GM21515 (cell line): Measurements from ENCODE around the gene SLC22A1.
"Not testable (repeated sequence)": the region's sequence is repeated elsewhere in the genome, so short reads cannot be mapped to it uniquely, and the experiment has no call there.

Source experiments
- ATAC-seq: cut with Tn5 transposase; IDR thresholded peaks from one replicate; pipeline ENCODE4 v1.9.1; 2021; ENCODE audit not compliant: unreplicated experiment

Gene SLC22A1

DNA sequence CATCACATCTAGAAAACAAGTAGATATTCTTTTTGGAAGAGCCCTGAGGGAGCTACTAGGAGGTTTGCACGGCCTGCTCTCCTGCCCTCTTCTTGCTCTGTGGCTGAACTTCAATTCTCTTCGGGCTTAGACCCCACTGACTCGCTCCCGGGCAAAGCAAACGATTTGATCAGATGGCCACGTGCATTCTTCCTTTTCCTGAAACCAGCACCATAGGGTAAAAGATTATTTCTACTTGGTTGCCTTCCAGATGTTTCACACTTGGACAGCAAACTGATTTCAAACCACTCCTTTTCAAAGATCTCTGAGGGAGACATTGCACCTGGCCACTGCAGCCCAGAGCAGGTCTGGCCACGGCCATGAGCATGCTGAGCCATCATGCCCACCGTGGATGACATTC lies at the start of gene SLC22A1:
Gene SLC22A1, plus strand, starts transcription at position 258 of the 400 bp plus-strand sequence. Its CDS starts 121 bp downstream, at position 379.
- no peak for ATAC-seq

- ATAC-seq: no peak
Measured at GRCh38 chr6:160073272-160073671, 48.3 kb upstream of the SLC22A1 start.

DNA sequence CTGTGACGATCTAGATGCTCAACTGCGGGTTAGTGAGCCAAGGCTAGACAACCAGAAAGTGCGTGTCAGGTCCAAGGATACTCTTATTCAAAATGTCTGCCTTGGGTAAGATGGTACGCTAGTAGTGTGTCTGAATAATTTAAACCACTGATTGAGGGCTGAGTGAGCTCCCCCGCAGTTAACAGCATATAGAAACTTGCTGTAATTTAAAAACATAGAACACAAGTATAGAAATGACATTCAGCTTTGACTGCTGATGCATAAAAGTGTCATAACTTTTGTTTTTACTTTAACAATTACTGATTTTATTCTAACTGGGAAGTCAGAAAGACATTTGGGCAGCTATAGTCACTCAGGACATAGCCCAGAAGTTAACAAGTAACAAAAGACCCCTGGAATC lies 45.6 kb upstream of the SLC22A1 start:
- no peak for ATAC-seq

DNA sequence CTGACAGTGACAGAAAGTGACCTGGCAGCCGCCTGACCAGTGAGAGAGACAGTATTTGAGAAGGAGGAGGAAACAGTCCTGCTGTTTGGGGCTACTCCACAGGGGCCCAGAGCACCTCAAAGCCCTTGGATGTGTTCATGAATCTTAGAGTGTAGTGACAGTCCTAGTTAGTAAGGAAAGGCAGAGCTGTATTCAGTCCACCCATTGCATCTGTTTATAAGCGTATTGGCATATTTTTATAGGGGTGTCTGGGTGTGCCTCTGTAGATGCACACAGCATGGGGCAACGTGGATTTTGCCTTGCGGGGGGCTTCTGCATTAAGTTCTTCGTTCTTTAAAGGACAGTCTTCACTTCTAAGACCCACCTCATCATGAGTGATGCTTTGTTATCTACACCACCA lies 44.6 kb upstream of the SLC22A1 start:
- ATAC-seq: no peak

DNA sequence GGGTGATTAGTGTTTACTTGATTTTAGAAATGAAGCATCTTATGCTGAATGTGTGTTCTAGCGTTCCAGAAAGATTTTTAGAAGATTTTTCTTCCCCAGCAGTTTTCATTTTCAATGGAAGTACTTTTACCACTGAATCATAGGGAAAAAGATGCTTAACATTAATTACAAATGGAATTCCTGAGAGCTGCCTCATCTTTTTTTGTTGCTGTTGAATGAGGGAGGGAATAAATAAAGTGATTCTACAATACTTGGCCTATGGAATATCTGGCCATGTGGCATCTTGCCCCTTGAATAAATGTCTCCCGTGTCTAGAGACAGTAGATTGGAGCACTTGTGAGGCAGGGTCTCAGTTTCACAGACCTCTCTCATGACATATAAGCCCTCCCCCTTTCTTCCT lies 44.1 kb upstream of the SLC22A1 start:
- no peak for ATAC-seq

GRCh38 chr6:160078883-160079685 lies 42.5 kb upstream of the SLC22A1 start:
- no peak for ATAC-seq

GRCh38 chr6:160079686-160080043 lies 42.0 kb upstream of the SLC22A1 start:
- ATAC-seq: no peak

GRCh38 chr6:160080097-160080496 lies 41.5 kb upstream of the SLC22A1 start:
- no peak for ATAC-seq

DNA sequence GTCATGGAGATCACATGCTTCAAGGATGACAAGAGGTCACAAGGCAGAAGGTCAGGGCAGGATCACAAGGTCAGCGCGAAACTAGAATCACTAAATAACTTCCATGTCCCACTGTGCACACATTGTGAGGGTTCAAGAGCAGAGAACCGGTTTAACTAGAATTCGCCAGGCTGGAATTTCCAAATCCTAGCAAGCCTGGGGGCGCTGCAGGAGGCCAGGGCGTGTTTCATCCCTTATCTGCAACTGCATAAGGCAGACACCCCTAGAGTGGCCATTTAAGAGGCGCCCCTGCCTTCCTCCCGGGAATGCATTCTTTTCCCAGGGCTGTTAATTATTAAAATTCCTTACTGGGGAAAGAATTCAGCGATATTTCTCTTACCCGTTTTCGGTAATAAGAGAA lies 40.2 kb upstream of the SLC22A1 start:
- no peak for ATAC-seq

- no peak for ATAC-seq
Measured at GRCh38 chr6:160082627-160083026, 39.0 kb upstream of the SLC22A1 start.

DNA sequence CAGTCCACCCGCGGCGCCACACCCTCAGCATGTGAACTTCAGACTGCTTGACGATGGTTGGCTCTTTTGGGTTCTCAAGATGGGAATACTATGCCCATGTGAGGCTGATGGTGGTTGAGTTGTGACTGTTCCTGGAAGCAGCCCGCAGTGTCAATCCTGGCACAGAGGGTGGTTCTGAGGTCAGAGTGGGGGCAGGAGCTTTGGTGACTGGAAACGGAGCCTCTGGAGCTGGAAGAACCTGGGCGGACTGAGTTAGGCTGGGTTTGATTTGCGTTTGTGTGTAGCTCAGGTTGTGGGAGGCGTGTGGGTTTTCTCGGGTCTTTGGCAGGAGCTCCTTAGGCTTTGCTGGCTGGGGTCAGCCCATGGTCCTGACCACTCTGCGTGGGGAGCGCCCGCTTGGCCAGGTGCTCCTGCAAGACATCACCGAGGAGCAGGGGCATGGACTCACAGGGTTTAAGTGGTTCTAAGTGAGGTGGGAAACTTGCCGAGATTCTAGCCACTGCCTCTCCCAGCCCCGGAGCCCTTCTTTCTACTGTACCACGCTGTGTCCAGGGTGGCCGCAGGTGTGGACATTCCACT lies 37.3 kb upstream of the SLC22A1 start:
- no peak for ATAC-seq

DNA sequence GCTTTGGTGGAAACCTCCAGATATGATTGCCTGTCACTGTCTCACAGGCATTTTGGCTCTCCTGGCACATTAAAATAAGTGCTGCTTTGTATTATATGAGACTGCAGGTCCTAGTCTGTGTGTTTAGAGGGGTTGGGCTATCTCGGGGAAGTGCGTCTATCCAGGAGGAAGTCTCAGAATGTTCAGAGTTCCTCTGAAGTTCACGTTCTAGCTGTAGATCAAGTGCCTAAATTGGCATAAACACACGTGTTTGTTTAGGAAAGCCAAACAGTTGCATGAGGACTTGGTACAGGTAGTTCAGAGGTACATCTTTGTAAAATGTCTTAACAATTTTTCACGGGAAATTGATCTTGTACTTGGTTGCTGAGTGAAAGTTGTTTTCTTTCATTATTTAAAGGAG lies 36.4 kb upstream of the SLC22A1 start:
- no peak for ATAC-seq

DNA sequence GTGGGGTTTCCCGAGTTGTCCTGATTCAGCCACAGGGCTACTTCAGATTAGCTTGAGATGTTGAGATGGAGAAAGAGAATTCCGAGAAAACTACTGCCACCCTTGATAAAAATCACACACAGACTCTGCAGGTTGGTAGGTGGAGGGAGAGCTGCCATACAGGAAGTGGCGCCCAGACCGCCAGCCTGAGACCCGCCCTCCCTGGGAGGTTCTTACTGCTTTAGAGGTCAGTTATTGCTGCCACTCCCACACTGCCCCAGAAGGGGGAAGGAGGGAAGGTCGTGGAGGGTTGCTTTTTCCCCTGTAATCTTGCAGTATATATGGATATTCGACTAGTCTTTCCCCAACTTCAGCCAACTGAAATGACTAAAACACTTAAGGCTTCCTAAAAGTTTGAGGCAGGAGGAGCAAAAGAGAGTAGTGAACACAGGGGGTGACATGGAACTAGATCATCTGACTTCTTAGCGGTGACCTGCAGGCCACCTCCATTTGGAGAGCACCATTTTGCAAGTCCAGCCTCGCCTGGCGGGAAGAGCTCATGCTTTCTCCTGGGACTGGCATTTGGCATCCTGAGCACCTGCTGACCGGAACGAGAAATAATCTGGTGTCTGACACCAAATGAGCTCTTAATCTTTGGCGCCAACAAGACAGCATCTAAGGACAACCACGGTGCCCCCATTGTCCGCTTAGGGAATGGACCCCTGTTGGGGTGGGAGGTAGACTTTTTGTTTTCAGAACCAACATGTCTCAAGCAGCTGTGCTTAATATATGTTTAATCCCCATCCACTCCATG lies 35.7 kb upstream of the SLC22A1 start:
- ATAC-seq: no peak

- no peak for ATAC-seq
Measured at GRCh38 chr6:160086754-160087153, 34.9 kb upstream of the SLC22A1 start.

DNA sequence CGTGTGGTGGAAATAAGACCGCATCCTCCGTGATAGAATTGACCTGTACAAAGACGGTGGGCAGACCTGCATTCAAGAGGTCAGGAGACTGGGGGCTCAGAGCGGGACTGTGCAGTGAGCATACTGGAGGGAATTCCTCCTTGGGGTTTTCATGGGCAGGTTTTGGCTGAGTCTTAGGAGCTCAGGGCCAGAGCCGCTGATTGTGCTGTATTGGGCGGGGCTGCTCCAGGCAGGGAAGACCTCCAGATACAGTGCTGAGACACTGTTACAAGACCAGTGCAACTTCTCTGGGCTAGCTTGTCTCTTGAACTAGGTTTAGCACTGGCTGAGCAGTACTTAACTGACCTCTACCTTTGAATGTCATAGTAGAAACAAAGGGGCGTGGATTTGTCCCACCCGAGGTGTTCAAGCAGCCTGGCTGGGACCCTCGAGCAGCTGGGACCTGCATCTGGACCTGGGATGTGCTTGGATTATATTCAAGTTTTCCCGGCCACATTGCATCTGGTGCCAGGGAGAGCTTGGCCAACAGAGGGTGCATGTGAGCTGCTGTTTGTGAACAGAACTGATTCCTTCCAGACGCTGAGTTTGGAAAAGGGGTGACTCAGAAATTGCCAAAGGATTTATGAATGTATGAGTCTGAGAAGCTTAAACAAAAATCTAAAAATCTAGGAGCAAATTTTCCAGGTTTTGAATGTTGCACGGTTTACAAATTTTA lies 33.4 kb upstream of the SLC22A1 start:
- no peak for ATAC-seq

DNA sequence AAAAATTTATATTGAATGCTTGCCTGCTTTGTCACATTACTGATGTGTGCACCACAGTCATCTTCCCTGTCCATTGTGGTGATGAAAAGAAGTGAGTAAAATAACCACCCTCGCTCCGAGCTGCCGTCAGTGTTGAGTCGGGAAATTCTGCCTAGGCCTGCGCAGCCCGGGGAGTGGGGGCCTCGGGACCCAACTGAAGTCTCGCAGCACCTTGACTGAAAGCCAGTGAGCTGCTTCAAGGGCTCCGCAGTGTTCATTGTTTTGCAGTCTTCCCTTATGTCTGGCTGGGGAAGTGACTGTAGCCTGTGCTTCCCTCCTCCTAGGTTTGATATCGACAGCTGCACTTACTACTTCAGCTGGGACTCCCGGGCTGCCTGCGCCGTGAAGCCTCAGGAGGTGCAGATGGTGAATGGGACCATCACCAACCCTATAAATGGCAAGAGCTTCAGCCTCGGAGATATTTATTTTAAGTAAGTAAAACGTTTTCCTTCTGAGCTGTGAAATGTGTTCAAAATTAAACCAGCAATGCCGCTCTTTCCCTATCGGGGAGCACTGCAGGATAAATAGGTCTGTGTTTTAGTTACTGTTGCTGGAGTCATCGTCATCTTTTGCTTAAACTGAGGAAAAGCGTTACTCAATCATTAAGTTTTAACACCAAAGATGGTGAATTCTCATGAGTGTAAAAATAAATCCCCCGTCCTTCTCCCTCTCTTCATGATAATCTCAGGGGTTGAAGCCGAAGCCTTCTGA lies 32.7 kb upstream of the SLC22A1 start:
- no peak for ATAC-seq

DNA sequence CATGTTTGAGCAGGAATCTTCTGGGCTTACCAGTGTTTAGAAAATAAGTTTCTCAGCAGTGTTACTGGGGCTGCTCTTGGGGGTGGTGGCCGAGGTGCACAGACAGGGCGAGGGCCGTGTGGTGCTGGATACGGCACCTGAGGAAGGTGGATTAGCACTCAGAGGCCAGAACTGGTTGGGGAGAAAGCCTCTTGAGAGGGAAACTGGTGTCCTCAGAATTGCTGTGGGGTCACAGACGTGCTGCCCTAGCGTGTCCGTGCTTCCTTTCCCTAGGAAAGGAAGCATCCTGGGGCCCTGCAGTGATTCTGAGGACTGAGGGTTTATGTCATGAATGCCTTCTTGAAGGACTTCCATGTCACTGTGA lies 32.1 kb upstream of the SLC22A1 start:
- no peak for ATAC-seq

DNA sequence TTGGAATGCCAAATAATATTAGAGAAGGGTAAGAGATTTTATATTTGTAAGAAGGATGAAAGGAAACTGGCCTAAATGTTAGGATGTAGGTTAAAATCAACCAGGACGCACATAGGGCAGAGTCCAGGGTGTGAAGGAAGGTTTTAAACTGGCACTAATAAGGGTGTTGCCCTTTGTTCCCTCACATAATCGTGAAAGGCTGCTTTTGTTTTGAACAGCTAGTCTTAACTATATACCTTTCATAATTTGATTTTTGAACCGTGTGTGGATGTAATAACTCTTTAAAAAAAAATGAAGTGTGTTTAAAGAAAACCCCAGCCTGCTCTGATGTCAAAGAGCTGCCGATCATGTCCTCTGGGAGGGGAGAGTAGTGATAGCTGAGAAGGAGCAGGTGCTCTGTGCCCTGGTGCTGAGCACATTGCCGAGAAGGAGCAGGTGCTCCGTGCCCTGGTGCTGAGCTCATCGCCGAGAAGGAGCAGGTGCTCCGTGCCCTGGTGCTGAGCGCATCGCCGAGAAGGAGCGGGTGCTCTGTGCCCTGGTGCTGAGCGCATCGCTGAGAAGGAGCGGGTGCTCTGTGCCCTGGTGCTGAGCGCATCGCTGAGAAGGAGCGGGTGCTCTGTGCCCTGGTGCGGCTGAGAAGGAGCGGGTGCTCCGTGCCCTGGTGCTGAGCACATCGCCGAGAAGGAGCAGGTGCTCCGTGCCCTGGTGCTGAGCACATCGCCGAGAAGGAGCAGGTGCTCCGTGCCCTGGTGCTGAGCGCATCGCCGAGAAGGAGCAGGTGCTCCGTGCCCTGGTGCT lies 31.0 kb upstream of the SLC22A1 start:
- not testable (repeated sequence) for ATAC-seq

GRCh38 chr6:160092176-160092575 lies 29.4 kb upstream of the SLC22A1 start:
- not testable (repeated sequence) for ATAC-seq

GRCh38 chr6:160092602-160093001 lies 29.0 kb upstream of the SLC22A1 start:
- ATAC-seq: no peak
